ENCODE results near the gene ARHGEF26.

DNA sequence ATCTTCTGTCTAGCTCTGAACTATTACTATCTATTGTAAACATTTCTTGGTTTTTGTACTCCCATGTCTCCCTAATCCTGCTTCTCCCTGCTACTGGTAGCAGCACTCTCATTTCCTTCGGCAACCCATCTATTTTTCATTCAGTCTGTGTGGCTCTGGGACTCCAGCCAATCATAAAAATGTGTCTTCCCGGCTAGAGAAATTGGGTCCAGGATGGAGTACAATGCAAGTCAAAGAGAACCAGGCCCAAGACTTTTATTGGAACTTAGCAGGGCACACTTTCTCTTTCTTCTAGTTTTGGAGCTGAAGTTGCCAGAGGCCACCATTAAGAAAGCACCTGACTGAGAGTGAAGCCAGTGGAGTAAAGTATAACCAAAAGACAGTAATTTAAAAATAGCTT, 22.8 kb upstream of the ARHGEF26 start:
- TF ChIP-seq, protein P1, sequence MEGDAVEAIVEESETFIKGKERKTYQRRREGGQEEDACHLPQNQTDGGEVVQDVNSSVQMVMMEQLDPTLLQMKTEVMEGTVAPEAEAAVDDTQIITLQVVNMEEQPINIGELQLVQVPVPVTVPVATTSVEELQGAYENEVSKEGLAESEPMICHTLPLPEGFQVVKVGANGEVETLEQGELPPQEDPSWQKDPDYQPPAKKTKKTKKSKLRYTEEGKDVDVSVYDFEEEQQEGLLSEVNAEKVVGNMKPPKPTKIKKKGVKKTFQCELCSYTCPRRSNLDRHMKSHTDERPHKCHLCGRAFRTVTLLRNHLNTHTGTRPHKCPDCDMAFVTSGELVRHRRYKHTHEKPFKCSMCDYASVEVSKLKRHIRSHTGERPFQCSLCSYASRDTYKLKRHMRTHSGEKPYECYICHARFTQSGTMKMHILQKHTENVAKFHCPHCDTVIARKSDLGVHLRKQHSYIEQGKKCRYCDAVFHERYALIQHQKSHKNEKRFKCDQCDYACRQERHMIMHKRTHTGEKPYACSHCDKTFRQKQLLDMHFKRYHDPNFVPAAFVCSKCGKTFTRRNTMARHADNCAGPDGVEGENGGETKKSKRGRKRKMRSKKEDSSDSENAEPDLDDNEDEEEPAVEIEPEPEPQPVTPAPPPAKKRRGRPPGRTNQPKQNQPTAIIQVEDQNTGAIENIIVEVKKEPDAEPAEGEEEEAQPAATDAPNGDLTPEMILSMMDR (IDR thresholded peaks at IDR 0.05) = no peak
- no peak for TF ChIP-seq POLR2A (IDR thresholded peaks at IDR 0.05)
- TF ChIP-seq POLR2AphosphoS5 (IDR thresholded peaks at IDR 0.05) = no peak
- no peak for TF ChIP-seq EP300 (IDR thresholded peaks at IDR 0.05)
